HL-60 (cell line): Measurements from ENCODE around the gene DHRS3.

Experiments
- CTCF ChIP-seq: IDR thresholded peaks from one replicate; pipeline ENCODE4 v1.5.1; 2011; ENCODE audit warnings: low read length, control low read depth, inconsistent platforms; ENCODE audit not compliant: insufficient read depth
- TF ChIP-seq, protein P1 (sequence below): IDR thresholded peaks from 2 replicates; pipeline ENCODE4 v1.6.1; 2012; ENCODE audit warnings: low read depth; ENCODE audit not compliant: insufficient replicate concordance

GRCh38 chr1:12594966-12595756, 22.8 kb downstream of the DHRS3 start:
- TF ChIP-seq CTCF, result no peak
- TF ChIP-seq, protein P1, sequence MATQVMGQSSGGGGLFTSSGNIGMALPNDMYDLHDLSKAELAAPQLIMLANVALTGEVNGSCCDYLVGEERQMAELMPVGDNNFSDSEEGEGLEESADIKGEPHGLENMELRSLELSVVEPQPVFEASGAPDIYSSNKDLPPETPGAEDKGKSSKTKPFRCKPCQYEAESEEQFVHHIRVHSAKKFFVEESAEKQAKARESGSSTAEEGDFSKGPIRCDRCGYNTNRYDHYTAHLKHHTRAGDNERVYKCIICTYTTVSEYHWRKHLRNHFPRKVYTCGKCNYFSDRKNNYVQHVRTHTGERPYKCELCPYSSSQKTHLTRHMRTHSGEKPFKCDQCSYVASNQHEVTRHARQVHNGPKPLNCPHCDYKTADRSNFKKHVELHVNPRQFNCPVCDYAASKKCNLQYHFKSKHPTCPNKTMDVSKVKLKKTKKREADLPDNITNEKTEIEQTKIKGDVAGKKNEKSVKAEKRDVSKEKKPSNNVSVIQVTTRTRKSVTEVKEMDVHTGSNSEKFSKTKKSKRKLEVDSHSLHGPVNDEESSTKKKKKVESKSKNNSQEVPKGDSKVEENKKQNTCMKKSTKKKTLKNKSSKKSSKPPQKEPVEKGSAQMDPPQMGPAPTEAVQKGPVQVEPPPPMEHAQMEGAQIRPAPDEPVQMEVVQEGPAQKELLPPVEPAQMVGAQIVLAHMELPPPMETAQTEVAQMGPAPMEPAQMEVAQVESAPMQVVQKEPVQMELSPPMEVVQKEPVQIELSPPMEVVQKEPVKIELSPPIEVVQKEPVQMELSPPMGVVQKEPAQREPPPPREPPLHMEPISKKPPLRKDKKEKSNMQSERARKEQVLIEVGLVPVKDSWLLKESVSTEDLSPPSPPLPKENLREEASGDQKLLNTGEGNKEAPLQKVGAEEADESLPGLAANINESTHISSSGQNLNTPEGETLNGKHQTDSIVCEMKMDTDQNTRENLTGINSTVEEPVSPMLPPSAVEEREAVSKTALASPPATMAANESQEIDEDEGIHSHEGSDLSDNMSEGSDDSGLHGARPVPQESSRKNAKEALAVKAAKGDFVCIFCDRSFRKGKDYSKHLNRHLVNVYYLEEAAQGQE, result no peak
